ENCODE measurements around the gene AAR2.

AAR2 gene

GRCh38 chr20:36254076-36254475 lies 17.8 kb downstream of the AAR2 start:
- H3K9me3 ChIP-seq (ENCODE audit: control insufficient read depth, low read length) = no peaks in the 10 kb centered on the region
- peaks cover 9% of the 10 kb centered on the region for H3K36me3 ChIP-seq (ENCODE audit: control insufficient read depth, insufficient read depth, low read length)
- no peak overlapping the region for H3K4me3 ChIP-seq (ENCODE audit: insufficient read depth, low read depth, low read length)
- WGBS, 2 experiments = 90 to 92% methylated on average over 2 of the region's 2 CpGs
- no peaks in the 10 kb centered on the region for H3K4me1 ChIP-seq (ENCODE audit: control insufficient read depth, insufficient read depth, low read length)
- H3K27ac ChIP-seq (ENCODE audit: insufficient read depth, low read depth, low read length, poor library complexity, severe bottlenecking) = no peak overlapping the region
- H3K27me3 ChIP-seq (ENCODE audit: control insufficient read depth, insufficient read depth, low read length, poor library complexity, severe bottlenecking) = no peaks in the 10 kb centered on the region

DNA sequence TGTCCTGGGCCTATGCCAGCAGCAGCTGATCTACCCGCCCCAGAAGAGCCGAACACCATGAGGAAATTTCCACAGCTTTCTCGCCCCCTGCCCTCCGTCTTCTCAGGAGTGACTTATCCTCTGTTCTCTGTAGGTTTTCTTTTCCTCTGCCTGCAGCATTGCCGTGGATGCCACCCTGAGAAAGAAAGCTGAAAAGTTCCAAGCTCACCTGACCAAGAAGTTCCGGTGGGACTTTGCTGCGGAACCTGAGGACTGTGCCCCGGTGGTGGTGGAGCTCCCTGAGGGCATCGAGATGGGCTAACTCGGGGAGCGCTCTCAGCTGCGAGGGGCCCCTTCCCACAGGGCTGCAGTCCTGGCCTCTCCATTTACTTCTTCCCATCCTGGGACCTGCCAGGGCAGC lies 19.2 kb downstream of the AAR2 start:
- H3K36me3 ChIP-seq (ENCODE audit: control insufficient read depth, insufficient read depth, low read length) = peaks cover 9% of the 10 kb centered on the region
- H3K4me1 ChIP-seq (ENCODE audit: control insufficient read depth, insufficient read depth, low read length) = no peaks in the 10 kb centered on the region
- no peaks in the 10 kb centered on the region for H3K9me3 ChIP-seq (ENCODE audit: control insufficient read depth, low read length)
- 95 to 96% methylated on average over 12 of the region's 12 CpGs for WGBS, 2 experiments
- H3K27me3 ChIP-seq (ENCODE audit: control insufficient read depth, insufficient read depth, low read length, poor library complexity, severe bottlenecking) = no peaks in the 10 kb centered on the region
- no peak overlapping the region for H3K27ac ChIP-seq (ENCODE audit: insufficient read depth, low read depth, low read length, poor library complexity, severe bottlenecking)
- no peak overlapping the region for H3K4me3 ChIP-seq (ENCODE audit: insufficient read depth, low read depth, low read length)

- no peaks in the 10 kb centered on the region for H3K9me3 ChIP-seq (ENCODE audit: control insufficient read depth, low read length)
- no peak overlapping the region for H3K4me3 ChIP-seq (ENCODE audit: insufficient read depth, low read depth, low read length)
- no peaks in the 10 kb centered on the region for H3K27me3 ChIP-seq (ENCODE audit: control insufficient read depth, insufficient read depth, low read length, poor library complexity, severe bottlenecking)
- 38 to 40% methylated on average over 16 of the region's 16 CpGs for WGBS, 2 experiments
- H3K36me3 ChIP-seq (ENCODE audit: control insufficient read depth, insufficient read depth, low read length) = peaks cover 9% of the 10 kb centered on the region
- H3K27ac ChIP-seq (ENCODE audit: insufficient read depth, low read depth, low read length, poor library complexity, severe bottlenecking) = no peak overlapping the region
- H3K4me1 ChIP-seq (ENCODE audit: control insufficient read depth, insufficient read depth, low read length) = no peaks in the 10 kb centered on the region
These were observed 23.1 kb downstream of the AAR2 start for GRCh38 chr20:36259177-36260061.

- WGBS, 2 experiments = 83 to 86% methylated on average over 7 of the region's 7 CpGs
- H3K9me3 ChIP-seq (ENCODE audit: control insufficient read depth, low read length) = no peaks in the 10 kb centered on the region
- no peak overlapping the region for H3K4me3 ChIP-seq (ENCODE audit: insufficient read depth, low read depth, low read length)
- no peaks in the 10 kb centered on the region for H3K4me1 ChIP-seq (ENCODE audit: control insufficient read depth, insufficient read depth, low read length)
- H3K36me3 ChIP-seq (ENCODE audit: control insufficient read depth, insufficient read depth, low read length) = peaks cover 7% of the 10 kb centered on the region
- H3K27me3 ChIP-seq (ENCODE audit: control insufficient read depth, insufficient read depth, low read length, poor library complexity, severe bottlenecking) = no peaks in the 10 kb centered on the region
- H3K27ac ChIP-seq (ENCODE audit: insufficient read depth, low read depth, low read length, poor library complexity, severe bottlenecking) = no peak overlapping the region
These were observed 24.0 kb downstream of the AAR2 start for GRCh38 chr20:36260316-36260715.

GRCh38 chr20:36261389-36262105 lies 25.3 kb downstream of the AAR2 start:
- H3K27me3 ChIP-seq (ENCODE audit: control insufficient read depth, insufficient read depth, low read length, poor library complexity, severe bottlenecking) = no peaks in the 10 kb centered on the region
- 91 to 94% methylated on average over 12 of the region's 12 CpGs for WGBS, 2 experiments

GRCh38 chr20:36262440-36262839 lies 26.2 kb downstream of the AAR2 start:
- Histone ChIP-seq H3K4me3 (ENCODE audit: insufficient read depth, low read depth, low read length) (no peak overlapping the region), H3K4me1 (ENCODE audit: control insufficient read depth, insufficient read depth, low read length) (no peaks in the 10 kb centered on the region), H3K36me3 (ENCODE audit: control insufficient read depth, insufficient read depth, low read length) (no peaks in the 10 kb centered on the region), H3K27ac (ENCODE audit: insufficient read depth, low read depth, low read length, poor library complexity, severe bottlenecking) (no peak overlapping the region), H3K9me3 (ENCODE audit: control insufficient read depth, low read length) (no peaks in the 10 kb centered on the region), H3K27me3 (ENCODE audit: control insufficient read depth, insufficient read depth, low read length, poor library complexity, severe bottlenecking) (no peaks in the 10 kb centered on the region)
- 94% methylated on average over 12 of the region's 12 CpGs for whole genome bisulfite sequencing, 2 experiments

More at GRCh38 chr20:36261389-36262105, 25.3 kb downstream of the AAR2 start:
- Histone ChIP-seq H3K36me3 (ENCODE audit: control insufficient read depth, insufficient read depth, low read length) (no peaks in the 10 kb centered on the region), H3K27ac (ENCODE audit: insufficient read depth, low read depth, low read length, poor library complexity, severe bottlenecking) (no peak overlapping the region), H3K9me3 (ENCODE audit: control insufficient read depth, low read length) (no peaks in the 10 kb centered on the region), H3K4me1 (ENCODE audit: control insufficient read depth, insufficient read depth, low read length) (no peaks in the 10 kb centered on the region), H3K4me3 (ENCODE audit: insufficient read depth, low read depth, low read length) (no peak overlapping the region)

- Histone ChIP-seq H3K9me3 (ENCODE audit: control insufficient read depth, low read length) (no peaks in the 10 kb centered on the region), H3K4me3 (ENCODE audit: insufficient read depth, low read depth, low read length) (no peak overlapping the region), H3K36me3 (ENCODE audit: control insufficient read depth, insufficient read depth, low read length) (no peaks in the 10 kb centered on the region), H3K27ac (ENCODE audit: insufficient read depth, low read depth, low read length, poor library complexity, severe bottlenecking) (no peak overlapping the region), H3K27me3 (ENCODE audit: control insufficient read depth, insufficient read depth, low read length, poor library complexity, severe bottlenecking) (no peaks in the 10 kb centered on the region), H3K4me1 (ENCODE audit: control insufficient read depth, insufficient read depth, low read length) (peaks cover 11% of the 10 kb centered on the region)
- 93 to 94% methylated on average over 20 of the region's 20 CpGs for WGBS, 2 experiments
These were observed 28.4 kb downstream of the AAR2 start for GRCh38 chr20:36264426-36265246.

GRCh38 chr20:36266189-36266588 lies 29.9 kb downstream of the AAR2 start:
- Histone ChIP-seq H3K4me3 (ENCODE audit: insufficient read depth, low read depth, low read length) (no peak overlapping the region), H3K36me3 (ENCODE audit: control insufficient read depth, insufficient read depth, low read length) (no peaks in the 10 kb centered on the region), H3K9me3 (ENCODE audit: control insufficient read depth, low read length) (no peaks in the 10 kb centered on the region), H3K27me3 (ENCODE audit: control insufficient read depth, insufficient read depth, low read length, poor library complexity, severe bottlenecking) (no peaks in the 10 kb centered on the region), H3K27ac (ENCODE audit: insufficient read depth, low read depth, low read length, poor library complexity, severe bottlenecking) (no peak overlapping the region), H3K4me1 (ENCODE audit: control insufficient read depth, insufficient read depth, low read length) (peaks cover 11% of the 10 kb centered on the region)
- 93 to 95% methylated on average over 6 of the region's 6 CpGs for WGBS, 2 experiments

- 87 to 88% methylated on average over 24 of the region's 24 CpGs for WGBS, 2 experiments
- peaks cover 11% of the 10 kb centered on the region for H3K4me1 ChIP-seq (ENCODE audit: control insufficient read depth, insufficient read depth, low read length)
- no peaks in the 10 kb centered on the region for H3K36me3 ChIP-seq (ENCODE audit: control insufficient read depth, insufficient read depth, low read length)
- H3K9me3 ChIP-seq (ENCODE audit: control insufficient read depth, low read length) = no peaks in the 10 kb centered on the region
- no peak overlapping the region for H3K27ac ChIP-seq (ENCODE audit: insufficient read depth, low read depth, low read length, poor library complexity, severe bottlenecking)
- H3K4me3 ChIP-seq (ENCODE audit: insufficient read depth, low read depth, low read length) = no peak overlapping the region
- no peaks in the 10 kb centered on the region for H3K27me3 ChIP-seq (ENCODE audit: control insufficient read depth, insufficient read depth, low read length, poor library complexity, severe bottlenecking)
These were observed 31.5 kb downstream of the AAR2 start for GRCh38 chr20:36267605-36268381.

All from ectodermal cell (in vitro differentiated cells).